Measurements from ENCODE around the gene ARHGAP4.

DNA sequence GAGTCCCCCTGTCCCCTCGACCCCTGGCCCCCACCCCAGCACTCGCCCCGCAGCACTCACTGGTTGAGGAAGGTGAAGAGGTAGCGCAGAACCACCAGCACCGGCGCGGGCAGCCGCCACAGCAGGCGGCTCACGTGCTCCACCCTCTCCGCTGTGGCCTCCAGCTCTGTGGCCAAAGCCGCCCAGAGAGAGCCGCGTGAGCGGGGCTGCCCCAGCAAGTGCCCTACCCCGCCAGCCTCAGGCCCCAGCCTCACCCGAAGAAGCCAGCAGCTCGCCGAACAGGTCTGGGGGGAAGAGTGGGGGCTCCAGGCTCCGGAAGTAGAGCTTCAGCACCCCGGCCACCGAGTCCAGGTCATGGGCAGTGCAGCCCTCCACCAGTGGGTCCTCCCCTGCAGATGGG is 15.6 kb downstream of the ARHGAP4 start:
- TF ChIP-seq, protein P1, sequence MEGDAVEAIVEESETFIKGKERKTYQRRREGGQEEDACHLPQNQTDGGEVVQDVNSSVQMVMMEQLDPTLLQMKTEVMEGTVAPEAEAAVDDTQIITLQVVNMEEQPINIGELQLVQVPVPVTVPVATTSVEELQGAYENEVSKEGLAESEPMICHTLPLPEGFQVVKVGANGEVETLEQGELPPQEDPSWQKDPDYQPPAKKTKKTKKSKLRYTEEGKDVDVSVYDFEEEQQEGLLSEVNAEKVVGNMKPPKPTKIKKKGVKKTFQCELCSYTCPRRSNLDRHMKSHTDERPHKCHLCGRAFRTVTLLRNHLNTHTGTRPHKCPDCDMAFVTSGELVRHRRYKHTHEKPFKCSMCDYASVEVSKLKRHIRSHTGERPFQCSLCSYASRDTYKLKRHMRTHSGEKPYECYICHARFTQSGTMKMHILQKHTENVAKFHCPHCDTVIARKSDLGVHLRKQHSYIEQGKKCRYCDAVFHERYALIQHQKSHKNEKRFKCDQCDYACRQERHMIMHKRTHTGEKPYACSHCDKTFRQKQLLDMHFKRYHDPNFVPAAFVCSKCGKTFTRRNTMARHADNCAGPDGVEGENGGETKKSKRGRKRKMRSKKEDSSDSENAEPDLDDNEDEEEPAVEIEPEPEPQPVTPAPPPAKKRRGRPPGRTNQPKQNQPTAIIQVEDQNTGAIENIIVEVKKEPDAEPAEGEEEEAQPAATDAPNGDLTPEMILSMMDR (IDR thresholded peaks at IDR 0.05), result no peak
- TF ChIP-seq ZFX (IDR thresholded peaks at IDR 0.05; ENCODE audit: borderline replicate concordance), result no peak
